HepG2 (cell line): ENCODE data around the gene PCGF2. TPM values are rescaled to one million over a fixed set of nuclear protein-coding genes. Genes with fewer than 3 reads are reported as not detected.

ENCODE experiments used
- ATF7-NPFF ChIP-seq: sonication (generic); formaldehyde crosslinking; IDR thresholded peaks from 2 replicates; pipeline ENCODE4 v1.8.1; 2023; ENCODE audit warnings: mild to moderate bottlenecking, low read depth, missing genetic modification reagents, moderate library complexity
- CREM ChIP-seq, 2 experiments: sonication (generic) in 1 of 2; formaldehyde crosslinking in 1 of 2; IDR thresholded peaks; 2 replicates each; pipeline versions ENCODE4 v1.4.0 to v1.6.1; 2016 to 2020; ENCODE audit warnings: antibody characterized with exemption in 1 of 2, mild to moderate bottlenecking in 1 of 2, missing genetic modification reagents in 1 of 2
- EED ChIP-seq: sonication (generic); formaldehyde crosslinking; IDR thresholded peaks from 2 replicates; pipeline ENCODE4 v1.5.0; 2020; ENCODE audit warnings: mild to moderate bottlenecking, missing genetic modification reagents
- FIP1L1 ChIP-seq: fragments of 200-400 bp; formaldehyde crosslinking; IDR thresholded peaks from 2 replicates; pipeline ENCODE4 v1.6.1; 2018; ENCODE audit warnings: low read depth, mild to moderate bottlenecking, low read length, moderate library complexity, borderline replicate concordance; ENCODE audit not compliant: insufficient read depth
- FOXM1 ChIP-seq: sonication (generic); formaldehyde crosslinking; IDR thresholded peaks from 2 replicates; pipeline ENCODE4 v1.5.0; 2020; ENCODE audit warnings: missing genetic modification reagents
- GFI1 ChIP-seq: sonication (generic); formaldehyde crosslinking; IDR thresholded peaks from 2 replicates; pipeline ENCODE4 v1.5.0; 2020; ENCODE audit warnings: missing genetic modification reagents, mild to moderate bottlenecking, borderline replicate concordance
- HINFP ChIP-seq: sonication (generic); formaldehyde crosslinking; IDR thresholded peaks from 2 replicates; pipeline ENCODE4 v1.4.0; 2020; ENCODE audit warnings: low read depth, mild to moderate bottlenecking, missing genetic modification reagents
- HMG20A ChIP-seq: IDR thresholded peaks from 2 replicates; pipeline ENCODE4 v1.6.1; 2016; ENCODE audit warnings: borderline replicate concordance
- HNRNPH1 ChIP-seq: fragments of 200-400 bp; formaldehyde crosslinking; optimal IDR thresholded peaks from 2 replicates; pipeline ENCODE3; 2017; ENCODE audit warnings: mild to moderate bottlenecking, low read depth, low read length
- KDM2A ChIP-seq: sonication (generic); formaldehyde crosslinking; IDR thresholded peaks from 2 replicates; pipeline ENCODE4 v1.4.0; 2020; ENCODE audit warnings: low read depth, missing genetic modification reagents, borderline replicate concordance
- KDM5B ChIP-seq: sonication (generic); formaldehyde crosslinking; IDR thresholded peaks from 2 replicates; pipeline ENCODE4 v1.4.0; 2020; ENCODE audit warnings: missing genetic modification reagents, mild to moderate bottlenecking, borderline replicate concordance
- LCORL ChIP-seq, 2 experiments: fragments of 450-650 bp in 1 of 2; sonication (generic) in 1 of 2; formaldehyde crosslinking in 1 of 2; IDR thresholded peaks; 2 replicates each; pipeline versions ENCODE4 v1.5.0 to v1.6.1; 2017 to 2020; ENCODE audit warnings: antibody characterized with exemption in 1 of 2, missing genetic modification reagents in 1 of 2
- MEIS2 ChIP-seq: sonication (generic); formaldehyde crosslinking; IDR thresholded peaks from 2 replicates; pipeline ENCODE4 v1.9.0; 2021; ENCODE audit warnings: mild to moderate bottlenecking, missing genetic modification reagents
- NCOA2 ChIP-seq: sonication (generic); formaldehyde crosslinking; IDR thresholded peaks from 2 replicates; pipeline ENCODE4 v1.8.0; 2022; ENCODE audit warnings: inconsistent platforms
- NFYC ChIP-seq: IDR thresholded peaks from 2 replicates; pipeline ENCODE4 v1.6.1; 2016; ENCODE audit warnings: missing genetic modification reagents, missing compliant biosample characterization
- PHF21A ChIP-seq: sonication (generic); formaldehyde crosslinking; IDR thresholded peaks from 2 replicates; pipeline ENCODE4 v1.5.0; 2020; ENCODE audit warnings: mild to moderate bottlenecking, missing genetic modification reagents
- SIX4 ChIP-seq: sonication (generic); formaldehyde crosslinking; IDR thresholded peaks from 2 replicates; pipeline ENCODE4 v1.4.0; 2020; ENCODE audit warnings: missing genetic modification reagents
- SRSF4 ChIP-seq: fragments of 200-400 bp; formaldehyde crosslinking; IDR thresholded peaks from one replicate; pipeline ENCODE4 v1.6.1; 2018; ENCODE audit warnings: mild to moderate bottlenecking, low read depth, low read length, moderate library complexity; ENCODE audit not compliant: poor library complexity, severe bottlenecking
- TFE3 ChIP-seq: IDR thresholded peaks from 2 replicates; pipeline ENCODE4 v1.6.1; 2016
- ZBTB42 ChIP-seq: sonication (generic); formaldehyde crosslinking; IDR thresholded peaks from 2 replicates; pipeline ENCODE4 v1.5.0; 2020; ENCODE audit warnings: mild to moderate bottlenecking, missing genetic modification reagents
- ZGPAT ChIP-seq: IDR thresholded peaks from 2 replicates; pipeline ENCODE4 v1.6.1; 2016; ENCODE audit warnings: mild to moderate bottlenecking
- ZNF12 ChIP-seq: sonication (generic); formaldehyde crosslinking; IDR thresholded peaks from 2 replicates; pipeline ENCODE4 v1.5.0; 2020; ENCODE audit warnings: missing genetic modification reagents
- ZNF263 ChIP-seq: sonication (generic); formaldehyde crosslinking; IDR thresholded peaks from 2 replicates; pipeline ENCODE4 v1.4.0; 2020; ENCODE audit warnings: missing genetic modification reagents
- ZNF326 ChIP-seq: sonication (generic); formaldehyde crosslinking; IDR thresholded peaks from 2 replicates; pipeline ENCODE4 v1.4.0; 2020; ENCODE audit warnings: missing genetic modification reagents, borderline replicate concordance
- ZNF333 ChIP-seq: sonication (generic); formaldehyde crosslinking; IDR thresholded peaks from 2 replicates; pipeline ENCODE4 v1.4.0; 2020; ENCODE audit warnings: mild to moderate bottlenecking, missing genetic modification reagents, borderline replicate concordance
- ZNF615 ChIP-seq: sonication (generic); formaldehyde crosslinking; IDR thresholded peaks from 2 replicates; pipeline ENCODE4 v1.5.0; 2020; ENCODE audit warnings: mild to moderate bottlenecking, missing genetic modification reagents, borderline replicate concordance
- ZNF7 ChIP-seq: IDR thresholded peaks from 2 replicates; pipeline ENCODE4 v1.6.1; 2016; ENCODE audit warnings: missing biosample characterization, missing genetic modification reagents
- ZNF746 ChIP-seq: sonication (generic); formaldehyde crosslinking; IDR thresholded peaks from 2 replicates; pipeline ENCODE4 v1.8.0; 2022; ENCODE audit warnings: mild to moderate bottlenecking, missing genetic modification reagents
- polyA plus RNA-seq, 8 experiments: library from polyadenylated mRNA; depleted of rRNA in 3 of 8; stranded (reverse) in 7 of 8; unstranded in 1 of 8; fragments of >200 nt; fragmentation: Illumina TruSeq in 4 of 8; extraction: Trizol in 4 of 8; gene quantifications; 2 replicates each; pipeline versions ENCODE4 v1.2.1 to v1.2.3, GENCODE V29; 2011 to 2016; ENCODE audit warnings: low read depth in 4 of 8, missing spikeins in 1 of 8, mixed read lengths in 1 of 8; ENCODE audit not compliant: insufficient read depth in 1 of 8
- total RNA-seq, 5 experiments: library from RNA; depleted of rRNA; stranded (reverse); fragments of >200 nt; fragmentation: Illumina TruSeq; extraction: Trizol; gene quantifications; 2 replicates each; pipeline ENCODE4 v1.2.3, GENCODE V29; 2016; ENCODE audit warnings: low read depth in 1 of 5

The PCGF2 gene
- total and polyA plus RNA-seq, 2 of the 13 experiments (the other 11 are each of a cell fraction or from before 2014, with no cell fraction given), result 11.6 to 29.4 TPM

DNA sequence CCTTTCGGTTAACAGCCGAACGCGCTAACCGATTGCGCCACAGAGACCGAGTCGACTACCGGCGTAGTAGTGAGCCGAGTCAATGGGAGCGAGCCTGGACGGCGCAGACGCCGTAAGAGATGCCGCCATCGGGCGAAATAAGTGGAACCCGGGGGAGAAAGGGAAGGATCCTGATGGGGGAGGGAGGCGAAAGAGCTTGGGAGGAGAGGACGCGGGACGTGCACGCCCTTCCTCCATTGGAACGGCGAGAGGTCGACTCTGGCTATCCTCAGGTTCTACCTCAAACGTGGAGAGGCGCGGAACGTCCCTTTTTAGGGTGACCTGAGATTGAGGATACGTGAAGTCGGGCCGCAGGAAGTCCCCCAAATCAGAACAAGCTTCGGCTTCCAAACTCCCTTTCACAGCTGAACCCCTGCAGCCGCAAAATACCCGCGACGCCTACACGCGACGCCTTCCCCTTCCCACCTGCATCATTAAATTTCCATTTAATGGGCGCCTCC, 3.7 kb upstream of the PCGF2 start (continued):
- no peak for TF ChIP-seq MEIS2 (CRISPR knock-in tag)
- TF ChIP-seq ZNF326 (CRISPR knock-in tag), result no peak
- peak; percentile 41; the same call in 1 of the 2 replicates for TF ChIP-seq ZGPAT (CRISPR knock-in tag)
- no peak for TF ChIP-seq ZNF7 (CRISPR knock-in tag)
- no peak for TF ChIP-seq LCORL (IDR thresholded peaks at IDR 0.05)
- peak; percentile 55 for TF ChIP-seq LCORL (CRISPR knock-in tag; IDR thresholded peaks at IDR 0.05)
- TF ChIP-seq PHF21A (CRISPR knock-in tag), result peak; percentile 42
- TF ChIP-seq NCOA2 (CRISPR knock-in tag), result peak; percentile 60; the same call in 1 of the 2 replicates
- TF ChIP-seq ZNF12 (CRISPR knock-in tag), result peak; percentile 69; the same call in 1 of the 2 replicates
- TF ChIP-seq ZNF333 (CRISPR knock-in tag), result peak; percentile 67; the same call in 1 of the 2 replicates
- no peak for TF ChIP-seq HMG20A (CRISPR knock-in tag)
- TF ChIP-seq ZNF746 (CRISPR knock-in tag), result peak; percentile 55; the same call in 1 of the 2 replicates
- TF ChIP-seq FIP1L1, result no peak
- TF ChIP-seq TFE3 (CRISPR knock-in tag), result 0 out of 2 replicates have a peak, but pooled peaks have one; percentile 15
- TF ChIP-seq SRSF4, result no peak
- peak; percentile 80; the same call in 1 of the 2 replicates for TF ChIP-seq EED (CRISPR knock-in tag)
- no peak for TF ChIP-seq ZNF615
- TF ChIP-seq CREM (IDR thresholded peaks at IDR 0.05), result peak; percentile 1; the same call in 1 of the 2 replicates
- TF ChIP-seq CREM (CRISPR knock-in tag; IDR thresholded peaks at IDR 0.05), result no peak
- peak; percentile 74 for TF ChIP-seq ATF7-NPFF
- TF ChIP-seq SIX4 (CRISPR knock-in tag), result no peak
- no peak for TF ChIP-seq FOXM1
- no peak; the same call in 1 of the 2 replicates for TF ChIP-seq GFI1 (CRISPR knock-in tag)
- TF ChIP-seq ZNF263, result no peak
- TF ChIP-seq HINFP (CRISPR knock-in tag), result 0 out of 2 replicates have a peak, but pooled peaks have one; percentile 17
- no peak for TF ChIP-seq ZBTB42 (CRISPR knock-in tag)
- TF ChIP-seq HNRNPH1, result peak; percentile 60
- TF ChIP-seq NFYC (CRISPR knock-in tag), result peak; percentile 45; the same call in 1 of the 2 replicates
- TF ChIP-seq KDM5B, result peak; percentile 63; the same call in 1 of the 2 replicates
- TF ChIP-seq KDM2A (CRISPR knock-in tag), result peak; percentile 96
